HG03571 (cell line): ENCODE data around the gene ATP10D.

Experiments
- ATAC-seq: cut with Tn5 transposase; IDR thresholded peaks from one replicate; pipeline ENCODE4 v1.9.1; 2021; ENCODE audit not compliant: unreplicated experiment

The ATP10D gene

GRCh38 chr4:47572981-47573380 is 87.9 kb downstream of the ATP10D start:
- no peak for ATAC-seq

- no peak for ATAC-seq
Observed at GRCh38 chr4:47577779-47578553, 92.9 kb downstream of the ATP10D start.

- no peak for ATAC-seq
Observed at GRCh38 chr4:47579235-47579634, 94.2 kb downstream of the ATP10D start.

GRCh38 chr4:47590325-47590724 is 105.2 kb downstream of the ATP10D start:
- no peak for ATAC-seq

- no peak for ATAC-seq
Observed at GRCh38 chr4:47597696-47598095, 112.6 kb downstream of the ATP10D start.

- ATAC-seq, result no peak
Observed at GRCh38 chr4:47598320-47598719, 113.2 kb downstream of the ATP10D start.

GRCh38 chr4:47598896-47599295 is 113.8 kb downstream of the ATP10D start:
- ATAC-seq, result no peak

- ATAC-seq, result no peak
Observed at GRCh38 chr4:47606482-47606881, 121.4 kb downstream of the ATP10D start.

GRCh38 chr4:47612116-47613023 is 127.3 kb downstream of the ATP10D start:
- no peak for ATAC-seq

GRCh38 chr4:47615385-47615784 is 130.3 kb downstream of the ATP10D start:
- no peak for ATAC-seq

- no peak for ATAC-seq
Observed at GRCh38 chr4:47617607-47618006, 132.5 kb downstream of the ATP10D start.

GRCh38 chr4:47619691-47620090 is 134.6 kb downstream of the ATP10D start:
- ATAC-seq, result no peak

GRCh38 chr4:47621181-47621580 is 136.1 kb downstream of the ATP10D start:
- ATAC-seq, result no peak

- ATAC-seq, result no peak
Observed at GRCh38 chr4:47624031-47624441, 139.0 kb downstream of the ATP10D start.

- no peak for ATAC-seq
Observed at GRCh38 chr4:47631161-47631560, 146.1 kb downstream of the ATP10D start.

GRCh38 chr4:47639531-47639930 is 154.5 kb downstream of the ATP10D start:
- no peak for ATAC-seq

GRCh38 chr4:47640911-47641310 is 155.8 kb downstream of the ATP10D start:
- ATAC-seq, result no peak

- ATAC-seq, result no peak
Observed at GRCh38 chr4:47641755-47642154, 156.7 kb downstream of the ATP10D start.

- ATAC-seq, result no peak
Observed at GRCh38 chr4:47642191-47642830, 157.2 kb downstream of the ATP10D start.
